NK-92 treated with Interleukin-12 subunit alpha and Interleukin-12 subunit beta, amount 100 ng/mL, for 24 hours (cell line): ENCODE measurements around the gene AAMP.

Experiments used
- DNase-seq: peaks from one replicate; lab custom pipeline; 2025; lab: John Stamatoyannopoulos, UW

Gene AAMP

GRCh38 chr2:218259099-218259961 lies 10.6 kb downstream of the AAMP start:
- DNase-seq: no peak

GRCh38 chr2:218257390-218257981 lies 12.5 kb downstream of the AAMP start:
- DNase-seq: no peak

- DNase-seq: no peak
These were observed 13.2 kb downstream of the AAMP start for GRCh38 chr2:218256612-218257350.

DNA sequence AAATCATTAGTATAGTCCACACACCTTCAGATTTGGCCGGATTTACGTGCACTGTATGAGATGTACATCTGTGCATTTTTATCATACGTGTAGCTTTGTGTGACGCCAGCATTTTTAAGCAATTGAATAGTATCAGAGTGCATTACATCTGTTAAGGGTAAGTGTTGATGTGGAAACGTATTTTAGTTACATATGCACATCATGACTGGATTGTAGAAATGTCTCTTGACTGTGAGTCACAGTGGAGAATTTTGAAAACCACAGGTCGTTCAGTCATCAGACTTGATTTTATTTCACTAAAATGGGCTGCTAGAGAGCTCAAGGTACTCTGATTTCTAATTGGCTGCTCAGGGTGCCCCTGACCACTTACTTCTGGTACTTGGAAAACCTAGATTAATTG lies 14.5 kb downstream of the AAMP start:
- no peak for DNase-seq

DNA sequence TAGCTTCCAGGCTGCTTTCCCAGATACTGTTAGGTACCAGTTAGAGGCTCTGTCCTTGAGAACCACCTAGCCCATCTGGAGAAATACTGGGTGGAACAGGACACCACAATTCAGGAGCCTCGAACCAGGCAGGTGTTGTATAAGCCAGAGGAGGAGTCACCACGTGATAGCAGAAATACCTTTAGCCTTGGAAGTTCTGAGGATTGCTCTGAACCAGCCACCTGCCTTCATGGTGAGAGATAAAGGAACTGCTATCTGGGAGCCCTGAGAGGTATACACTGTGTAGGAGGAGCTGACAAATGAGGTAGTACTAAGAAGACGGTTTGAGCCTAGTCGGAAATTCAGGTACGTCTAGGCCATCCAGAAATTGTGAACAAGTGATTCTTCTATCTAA lies 16.7 kb downstream of the AAMP start:
- DNase-seq: no peak

GRCh38 chr2:218252509-218253231 lies 17.3 kb downstream of the AAMP start:
- DNase-seq: no peak

- DNase-seq: no peak
These were observed 20.2 kb downstream of the AAMP start for GRCh38 chr2:218249691-218250090.

DNA sequence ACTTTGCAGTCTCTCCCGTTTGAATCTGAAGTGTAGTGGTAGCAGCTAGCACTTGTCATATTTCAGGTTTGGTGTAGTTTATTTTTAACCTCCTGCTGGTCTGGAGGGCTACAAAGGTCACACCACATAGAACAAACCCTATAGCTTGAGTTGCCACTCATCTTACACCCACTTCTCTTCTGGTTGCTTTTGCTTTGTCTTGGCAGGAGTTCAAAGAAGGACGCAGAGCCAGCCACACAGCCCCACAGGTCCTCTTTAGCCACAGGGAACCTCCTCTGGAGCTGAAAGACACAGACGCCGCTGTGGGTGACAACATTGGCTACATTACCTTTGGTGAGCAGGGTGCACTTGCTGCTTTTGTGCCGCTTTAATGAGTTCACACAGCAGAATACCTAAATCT lies 24.7 kb downstream of the AAMP start:
- DNase-seq: no peak

- DNase-seq: no peak
These were observed 25.3 kb downstream of the AAMP start for GRCh38 chr2:218244665-218245064.

- DNase-seq: no peak
These were observed 25.7 kb downstream of the AAMP start for GRCh38 chr2:218244204-218244603.

DNA sequence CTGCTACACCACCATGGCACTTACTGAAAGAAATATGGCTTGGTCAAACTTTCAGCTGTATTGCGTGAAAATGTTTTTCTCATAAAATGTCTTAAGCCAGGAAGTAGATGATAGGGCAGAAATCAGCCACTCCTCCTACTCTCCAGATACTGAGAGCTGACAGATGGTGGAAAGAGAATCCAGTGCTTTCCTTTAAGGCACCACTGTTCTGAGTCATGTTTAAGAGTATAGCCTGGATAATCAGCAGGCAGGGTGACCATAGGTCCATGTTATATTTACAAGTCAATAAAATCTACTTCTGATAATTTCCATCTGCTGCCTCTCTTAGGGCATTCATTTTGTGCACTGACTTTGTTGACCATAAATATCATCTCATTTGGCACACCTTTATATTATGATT lies 31.1 kb downstream of the AAMP start:
- DNase-seq: no peak

GRCh38 chr2:218236829-218237228 lies 33.1 kb downstream of the AAMP start:
- DNase-seq: no peak

DNA sequence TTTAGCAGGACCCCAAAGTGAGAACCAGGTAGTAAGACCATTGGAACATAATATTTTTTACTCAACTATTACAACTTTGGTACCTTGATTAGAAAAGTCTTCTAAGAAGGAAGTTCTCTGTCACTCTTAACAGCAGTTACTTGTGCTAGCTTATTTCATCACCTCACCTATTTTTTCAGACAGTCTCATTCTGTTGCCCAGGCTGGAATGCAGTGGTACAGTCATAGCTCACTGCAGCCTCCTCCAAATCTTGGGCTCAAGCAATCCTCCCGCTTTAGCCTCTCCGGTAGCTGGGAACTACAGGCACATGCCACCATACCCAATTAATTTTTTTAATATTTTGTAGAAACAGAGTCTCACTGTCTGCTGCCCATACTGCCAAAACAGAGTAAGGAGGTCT lies 34.9 kb downstream of the AAMP start:
- no peak for DNase-seq

DNA sequence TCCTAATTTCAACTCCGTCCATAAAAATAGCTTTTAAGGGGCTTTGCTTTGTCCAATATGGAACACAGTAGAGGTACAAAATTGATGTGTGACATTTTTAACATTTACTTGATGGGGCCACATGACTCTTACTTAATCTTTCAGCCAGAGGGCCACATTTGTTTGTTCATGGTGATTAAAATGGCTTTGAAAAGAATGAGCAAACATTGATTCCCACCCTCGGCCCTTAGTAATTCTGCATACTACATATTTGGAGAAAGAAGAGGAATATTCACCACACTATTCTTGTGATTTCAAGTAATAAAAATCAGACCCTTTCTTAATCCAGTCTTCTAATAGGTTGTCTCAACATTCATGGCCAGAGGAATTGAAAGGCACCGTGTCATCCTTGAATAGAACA lies 35.4 kb downstream of the AAMP start:
- DNase-seq: no peak

GRCh38 chr2:218233543-218233942 lies 36.4 kb downstream of the AAMP start:
- DNase-seq: no peak

DNA sequence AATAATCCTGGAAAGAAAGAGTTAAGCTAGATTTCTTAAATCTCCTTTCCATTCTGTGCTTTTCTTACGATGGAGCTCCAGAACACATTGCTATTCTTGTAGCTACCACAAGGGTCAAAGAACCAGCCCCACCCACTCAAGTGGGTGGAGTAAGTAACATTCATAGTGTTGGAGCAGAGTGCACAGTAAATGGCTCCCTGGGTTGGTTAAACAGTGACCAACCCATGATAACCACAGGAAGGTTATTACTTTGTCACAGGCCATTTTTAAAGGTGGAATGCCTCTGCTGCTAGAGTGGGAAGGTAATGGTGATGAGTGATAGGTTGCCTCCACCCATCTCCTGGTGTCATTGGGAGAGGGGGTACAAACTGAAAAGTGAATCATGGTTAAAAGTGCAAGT lies 39.1 kb downstream of the AAMP start:
- peak; percentile 43 for DNase-seq

DNA sequence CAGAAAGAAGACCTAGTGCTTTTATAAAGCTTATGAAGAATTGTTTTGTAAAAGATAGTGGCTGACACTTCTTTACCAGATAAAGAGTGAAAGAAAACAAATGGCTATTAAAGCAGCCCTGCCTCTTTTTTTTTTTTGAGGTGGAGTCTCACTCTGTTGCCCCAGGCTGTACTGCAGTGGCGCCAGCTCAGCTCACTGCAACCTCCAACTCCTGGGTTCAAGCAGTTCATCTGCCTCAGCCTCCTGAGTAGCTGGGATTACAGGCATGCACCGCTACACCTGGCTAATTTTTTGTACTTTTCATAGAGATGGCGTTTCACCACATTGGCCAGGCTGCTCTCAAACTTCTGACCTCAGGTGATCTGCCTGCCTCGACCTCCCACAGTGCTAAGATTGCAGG lies 40.1 kb downstream of the AAMP start:
- peak; percentile 13 for DNase-seq

GRCh38 chr2:218229239-218229638 lies 40.7 kb downstream of the AAMP start:
- DNase-seq: peak; percentile 21

DNA sequence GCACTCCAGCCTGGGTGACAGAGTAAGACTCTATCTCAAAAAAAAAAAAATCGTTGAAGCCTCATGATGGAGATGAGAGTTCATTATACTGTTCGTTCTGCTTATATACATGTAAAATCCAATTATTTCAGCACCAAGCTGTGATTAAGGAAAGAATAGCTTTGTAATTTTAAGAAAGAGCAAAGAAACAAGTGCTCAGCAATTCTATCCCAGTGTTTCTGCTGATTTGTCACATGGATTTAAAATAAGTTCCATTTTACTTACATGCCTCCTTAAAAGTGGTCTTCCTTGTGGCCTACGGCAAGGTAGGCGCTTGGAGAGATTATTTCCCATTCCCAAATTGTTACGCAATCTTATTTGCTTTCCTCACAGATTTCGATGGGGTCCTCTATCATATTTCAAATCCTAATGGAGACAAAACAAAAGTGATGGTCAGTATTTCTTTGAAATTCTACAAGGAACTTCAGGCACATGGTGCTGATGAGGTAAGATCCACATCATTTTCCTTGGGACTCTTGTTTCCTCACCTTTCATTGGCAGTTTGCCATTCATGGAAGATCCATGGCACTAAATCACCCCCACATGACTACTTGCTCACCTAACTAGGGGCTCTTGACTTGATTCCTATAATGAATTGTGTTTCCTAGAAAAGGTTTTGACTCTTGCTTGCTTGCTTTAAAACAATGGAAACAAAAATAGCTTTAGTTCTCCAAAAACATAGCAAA lies 41.4 kb downstream of the AAMP start:
- no peak for DNase-seq

- DNase-seq: no peak
These were observed 43.0 kb downstream of the AAMP start for GRCh38 chr2:218226903-218227302.

DNA sequence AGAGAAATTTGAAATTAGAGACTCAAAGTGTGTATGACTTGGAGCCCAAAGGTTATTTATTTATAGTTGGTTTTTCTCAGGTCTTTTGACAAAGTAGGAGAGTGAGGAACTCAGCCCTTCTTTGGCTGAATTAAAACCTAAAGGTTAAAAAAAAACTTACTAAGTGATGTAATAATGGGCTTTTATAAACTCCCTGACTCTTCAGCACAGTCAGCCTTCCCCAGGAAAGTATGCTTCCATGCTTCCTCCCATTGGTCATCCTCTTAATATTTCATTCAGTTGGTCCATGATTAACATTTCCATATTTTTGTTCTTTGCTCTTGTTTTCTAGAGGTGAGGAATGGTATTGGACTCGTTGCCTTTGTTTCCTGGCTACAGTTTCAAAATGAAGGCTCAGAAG lies 45.8 kb downstream of the AAMP start:
- DNase-seq: no peak

DNA sequence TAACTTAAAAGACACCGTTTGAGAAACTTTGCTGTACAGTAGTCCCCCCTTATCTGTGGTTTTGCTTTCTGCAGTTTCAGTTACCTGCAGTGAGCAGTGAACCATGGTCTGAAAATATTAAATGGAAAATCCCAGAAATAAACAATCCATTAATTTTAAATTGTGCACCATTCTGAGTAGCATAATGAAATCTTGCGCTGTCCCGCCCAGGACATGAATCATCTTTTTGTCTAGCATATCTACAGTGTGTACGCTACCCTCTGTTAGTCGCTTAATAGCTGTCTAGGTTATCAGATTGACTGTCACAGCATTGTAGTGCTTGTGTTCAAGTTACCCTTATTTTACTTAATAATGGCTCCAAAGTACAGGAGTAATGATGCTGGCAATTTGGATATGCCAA lies 46.9 kb downstream of the AAMP start:
- no peak for DNase-seq
